Measurements from ENCODE around the gene TMEM271.

Gene TMEM271

GRCh38 chr4:528835-529234, 47.3 kb downstream of the TMEM271 start:
- intact Hi-C loops (cut with DNase I; ENCODE audit: low total_unique reads), result no loop called here
- Histone ChIP-seq H3K27ac (no peak overlapping the region), H3K4me3 (no peak overlapping the region), H3K9me3 (no peaks in the 10 kb centered on the region), H3K27me3 (no peaks in the 10 kb centered on the region), H3K36me3 (peaks cover 77 to 98% (median 86%) of the 10 kb centered on the region in 3 donors), H3K4me1 (no peaks in the 10 kb centered on the region)
- TF ChIP-seq CTCF (IDR thresholded peaks at IDR 0.05), result no peak
- DNase-seq, result no peak

- Histone ChIP-seq H3K27ac (no peak overlapping the region), H3K9me3 (no peaks in the 10 kb centered on the region), H3K27me3 (no peaks in the 10 kb centered on the region), H3K36me3 (peaks cover 78 to 98% (median 86%) of the 10 kb centered on the region in 3 donors), H3K4me1 (no peaks in the 10 kb centered on the region), H3K4me3 (no peak overlapping the region)
- TF ChIP-seq CTCF (IDR thresholded peaks at IDR 0.05), result no peak
- DNase-seq, result no peak
- intact Hi-C loops (cut with DNase I; ENCODE audit: low total_unique reads), result no loop called here
Measured at GRCh38 chr4:528296-528695, 47.8 kb downstream of the TMEM271 start.

GRCh38 chr4:526971-527460, 49.1 kb downstream of the TMEM271 start:
- no peak for DNase-seq
- Histone ChIP-seq H3K27me3 (no peaks in the 10 kb centered on the region), H3K9me3 (no peaks in the 10 kb centered on the region), H3K4me3 (no peak overlapping the region), H3K36me3 (peaks cover 82 to 98% (median 86%) of the 10 kb centered on the region in 3 donors), H3K4me1 (no peaks in the 10 kb centered on the region), H3K27ac (no peak overlapping the region)
- intact Hi-C loops (cut with DNase I; ENCODE audit: low total_unique reads), result no loop called here
- no peak for TF ChIP-seq CTCF (IDR thresholded peaks at IDR 0.05)

GRCh38 chr4:526189-526909, 49.7 kb downstream of the TMEM271 start:
- no peak overlapping the region for H3K4me3 ChIP-seq
- no peaks in the 10 kb centered on the region for H3K27me3 ChIP-seq
- TF ChIP-seq CTCF (IDR thresholded peaks at IDR 0.05), result no peak
- no peaks in the 10 kb centered on the region for H3K4me1 ChIP-seq
- no peak overlapping the region for H3K27ac ChIP-seq
- H3K36me3 ChIP-seq, result peaks cover 82 to 98% (median 86%) of the 10 kb centered on the region in 3 donors
- intact Hi-C loops (cut with DNase I; ENCODE audit: low total_unique reads), result no loop called here
- no peak for DNase-seq
- no peaks in the 10 kb centered on the region for H3K9me3 ChIP-seq

GRCh38 chr4:525660-526059, 50.4 kb downstream of the TMEM271 start:
- no peak overlapping the region for H3K4me3 ChIP-seq
- no peak overlapping the region for H3K27ac ChIP-seq
- intact Hi-C loops (cut with DNase I; ENCODE audit: low total_unique reads), result no loop called here
- DNase-seq, result no peak
- no peak for TF ChIP-seq CTCF (IDR thresholded peaks at IDR 0.05)
- H3K36me3 ChIP-seq, result peaks cover 78 to 98% (median 86%) of the 10 kb centered on the region in 3 donors
- no peaks in the 10 kb centered on the region for H3K27me3 ChIP-seq
- no peaks in the 10 kb centered on the region for H3K9me3 ChIP-seq
- no peaks in the 10 kb centered on the region for H3K4me1 ChIP-seq

Data from tibial artery (tissue), 4 donors.